GM19328 (cell line): ENCODE measurements around the gene CCDC88C.
"Not testable (repeated sequence)": the region's sequence is repeated elsewhere in the genome, so short reads cannot be mapped to it uniquely, and the experiment has no call there.

Source experiments
- ATAC-seq: cut with Tn5 transposase; IDR thresholded peaks from one replicate; pipeline ENCODE4 v1.9.1; 2021; ENCODE audit warnings: mild to moderate bottlenecking, moderate library complexity; ENCODE audit not compliant: unreplicated experiment

The CCDC88C gene, protein sequence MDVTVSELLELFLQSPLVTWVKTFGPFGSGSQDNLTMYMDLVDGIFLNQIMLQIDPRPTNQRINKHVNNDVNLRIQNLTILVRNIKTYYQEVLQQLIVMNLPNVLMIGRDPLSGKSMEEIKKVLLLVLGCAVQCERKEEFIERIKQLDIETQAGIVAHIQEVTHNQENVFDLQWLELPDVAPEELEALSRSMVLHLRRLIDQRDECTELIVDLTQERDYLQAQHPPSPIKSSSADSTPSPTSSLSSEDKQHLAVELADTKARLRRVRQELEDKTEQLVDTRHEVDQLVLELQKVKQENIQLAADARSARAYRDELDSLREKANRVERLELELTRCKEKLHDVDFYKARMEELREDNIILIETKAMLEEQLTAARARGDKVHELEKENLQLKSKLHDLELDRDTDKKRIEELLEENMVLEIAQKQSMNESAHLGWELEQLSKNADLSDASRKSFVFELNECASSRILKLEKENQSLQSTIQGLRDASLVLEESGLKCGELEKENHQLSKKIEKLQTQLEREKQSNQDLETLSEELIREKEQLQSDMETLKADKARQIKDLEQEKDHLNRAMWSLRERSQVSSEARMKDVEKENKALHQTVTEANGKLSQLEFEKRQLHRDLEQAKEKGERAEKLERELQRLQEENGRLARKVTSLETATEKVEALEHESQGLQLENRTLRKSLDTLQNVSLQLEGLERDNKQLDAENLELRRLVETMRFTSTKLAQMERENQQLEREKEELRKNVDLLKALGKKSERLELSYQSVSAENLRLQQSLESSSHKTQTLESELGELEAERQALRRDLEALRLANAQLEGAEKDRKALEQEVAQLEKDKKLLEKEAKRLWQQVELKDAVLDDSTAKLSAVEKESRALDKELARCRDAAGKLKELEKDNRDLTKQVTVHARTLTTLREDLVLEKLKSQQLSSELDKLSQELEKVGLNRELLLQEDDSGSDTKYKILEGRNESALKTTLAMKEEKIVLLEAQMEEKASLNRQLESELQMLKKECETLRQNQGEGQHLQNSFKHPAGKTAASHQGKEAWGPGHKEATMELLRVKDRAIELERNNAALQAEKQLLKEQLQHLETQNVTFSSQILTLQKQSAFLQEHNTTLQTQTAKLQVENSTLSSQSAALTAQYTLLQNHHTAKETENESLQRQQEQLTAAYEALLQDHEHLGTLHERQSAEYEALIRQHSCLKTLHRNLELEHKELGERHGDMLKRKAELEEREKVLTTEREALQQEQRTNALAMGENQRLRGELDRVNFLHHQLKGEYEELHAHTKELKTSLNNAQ (N-terminal part only)

DNA sequence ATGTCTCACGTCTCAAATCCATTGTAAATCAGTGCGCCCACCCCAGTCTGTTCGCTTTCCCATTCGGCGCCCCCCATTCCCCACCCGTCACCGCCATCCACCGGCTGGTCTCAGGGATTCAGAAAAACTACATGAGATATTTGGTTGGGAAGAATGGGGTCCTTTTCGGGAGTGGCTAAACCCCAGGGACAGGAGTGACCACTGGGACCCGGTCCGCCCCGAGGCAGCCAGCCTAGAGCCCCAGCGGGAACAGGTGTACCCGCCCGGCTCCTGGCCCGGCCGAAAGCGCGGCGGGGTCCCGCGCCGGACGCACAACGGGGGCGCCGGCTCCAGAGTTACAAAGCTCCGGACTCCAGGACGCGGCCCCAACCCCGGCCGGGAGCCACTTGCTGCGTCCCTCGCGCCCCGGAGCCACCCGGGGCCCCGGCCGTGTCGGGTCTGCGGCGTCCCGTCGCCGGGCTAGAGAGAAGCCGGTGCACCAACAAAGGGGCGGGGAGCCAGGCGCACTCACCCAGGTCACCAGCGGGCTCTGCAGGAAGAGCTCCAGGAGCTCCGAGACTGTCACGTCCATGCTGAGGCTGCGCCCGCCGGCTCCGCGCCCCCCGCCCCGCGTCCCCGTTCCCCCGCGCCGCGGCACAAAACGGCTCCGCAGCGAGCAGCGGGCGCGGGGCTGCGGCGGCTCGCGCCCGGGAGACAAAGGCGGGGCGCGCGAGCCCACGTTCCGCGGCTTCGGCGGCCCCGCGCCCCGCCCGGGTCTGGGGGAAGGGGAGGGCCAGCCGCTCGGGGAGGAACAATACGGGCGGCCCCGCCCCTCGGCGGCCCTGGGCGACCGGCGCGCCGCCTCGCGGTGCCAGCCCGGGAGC, at the start of gene CCDC88C:
Gene CCDC88C, minus strand, starts transcription at position 701 of the 863 bp plus-strand sequence. Its CDS starts 130 bp downstream, at position 571.
- ATAC-seq = peak; percentile 60

DNA sequence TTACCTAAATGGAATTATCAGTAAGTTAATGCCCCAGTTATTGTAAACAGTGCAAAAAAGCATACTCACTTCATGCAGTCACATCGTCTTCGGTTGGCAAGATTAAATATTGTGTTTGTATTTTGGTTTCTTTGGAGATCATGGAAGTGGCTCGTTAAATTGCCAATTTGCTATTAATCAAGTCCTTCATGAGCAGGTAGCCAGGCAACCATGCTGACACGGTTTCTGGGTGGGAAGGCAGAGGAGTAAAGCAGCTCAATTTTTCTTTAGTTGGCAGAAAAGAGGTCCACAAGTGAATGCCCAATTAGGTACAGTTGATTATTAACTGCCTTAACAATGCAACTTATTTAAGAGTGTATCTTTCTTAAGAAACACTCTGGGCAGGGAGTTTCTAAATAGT, 48.6 kb upstream of the CCDC88C start:
- no peak for ATAC-seq

DNA sequence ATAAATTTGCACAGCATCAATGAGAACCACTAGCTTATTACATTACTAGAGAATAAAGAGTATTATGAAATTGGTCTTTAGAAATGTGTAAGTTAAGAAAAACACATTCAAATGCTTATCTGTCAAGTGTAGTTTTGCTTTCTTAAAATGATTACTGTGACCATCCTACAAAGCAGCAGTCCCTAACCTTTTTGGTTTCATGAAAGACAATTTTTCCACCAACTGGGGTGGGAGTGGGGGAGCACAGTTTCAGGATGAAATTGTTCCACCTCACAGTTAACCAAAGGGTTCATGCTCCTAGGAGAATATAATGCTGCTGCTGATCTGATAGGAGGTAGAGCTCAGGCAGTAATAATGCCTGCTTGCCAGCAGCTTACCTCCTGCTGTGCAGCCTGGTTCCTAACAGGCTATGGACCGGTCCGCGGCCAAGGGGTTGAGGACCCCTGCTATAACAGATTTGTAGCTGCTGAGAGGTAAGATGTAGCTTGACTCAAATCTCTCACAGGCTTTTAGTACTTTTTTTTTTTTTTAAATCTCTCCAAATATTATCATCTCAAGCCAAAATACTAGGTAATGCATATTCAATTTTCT, 47.1 kb upstream of the CCDC88C start:
- ATAC-seq = no peak

DNA sequence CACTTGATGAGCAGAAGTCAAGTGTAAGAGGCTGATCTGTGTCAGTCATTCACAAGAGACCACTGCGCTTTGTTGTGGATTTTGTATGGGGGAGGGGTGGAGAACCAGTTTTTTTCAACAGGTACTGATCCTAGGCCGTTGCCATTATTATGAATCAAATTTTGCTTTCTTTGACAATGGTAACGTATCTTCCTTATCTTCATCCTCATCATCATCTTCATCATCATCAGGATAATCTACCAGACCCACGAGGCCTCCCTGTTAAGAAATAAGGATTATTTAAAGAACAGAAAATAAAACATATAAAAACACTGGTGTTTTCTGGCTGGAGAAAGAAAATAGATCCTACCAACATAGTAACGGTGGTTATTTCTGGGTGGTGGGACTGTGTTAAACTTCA, 41.0 kb upstream of the CCDC88C start:
- no peak for ATAC-seq

DNA sequence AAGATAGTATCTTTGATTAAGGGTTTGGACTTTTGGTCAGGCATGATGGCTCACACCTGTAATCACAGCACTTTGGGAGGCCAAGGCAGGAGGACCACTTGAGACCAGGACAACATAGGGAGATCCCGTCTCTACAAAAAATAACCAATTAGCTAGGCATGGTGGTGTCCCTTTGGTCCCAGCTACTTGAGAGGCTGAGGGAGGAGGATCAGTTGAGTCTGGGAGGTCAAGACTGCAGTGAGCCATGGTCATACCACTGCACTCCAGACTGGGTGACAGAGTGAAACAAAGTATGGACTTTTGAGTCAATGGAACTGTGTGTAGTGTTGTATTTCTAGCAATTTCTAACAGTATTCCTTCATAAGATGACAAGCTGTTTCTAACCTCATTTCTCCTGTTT, 38.7 kb upstream of the CCDC88C start:
- no peak for ATAC-seq

DNA sequence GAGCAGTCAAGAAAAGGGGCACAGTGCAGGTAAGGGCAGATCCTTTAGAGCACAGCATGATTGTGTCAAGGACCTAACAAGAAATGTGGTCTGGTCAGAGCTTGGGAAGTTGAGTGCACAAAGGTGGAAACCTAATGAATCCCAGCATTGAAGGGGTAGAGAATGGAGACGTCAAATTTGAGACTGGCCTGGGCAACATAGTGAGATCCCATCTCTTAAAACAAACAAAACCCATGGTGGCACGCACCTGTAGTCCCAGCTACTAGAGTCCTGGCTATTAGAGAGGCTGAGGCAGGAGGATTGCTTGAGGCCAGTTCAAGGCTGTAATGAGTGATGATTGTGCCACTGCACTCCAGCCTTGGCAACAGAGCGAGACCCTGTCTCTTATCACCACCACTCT, 37.0 kb upstream of the CCDC88C start:
- no peak for ATAC-seq

DNA sequence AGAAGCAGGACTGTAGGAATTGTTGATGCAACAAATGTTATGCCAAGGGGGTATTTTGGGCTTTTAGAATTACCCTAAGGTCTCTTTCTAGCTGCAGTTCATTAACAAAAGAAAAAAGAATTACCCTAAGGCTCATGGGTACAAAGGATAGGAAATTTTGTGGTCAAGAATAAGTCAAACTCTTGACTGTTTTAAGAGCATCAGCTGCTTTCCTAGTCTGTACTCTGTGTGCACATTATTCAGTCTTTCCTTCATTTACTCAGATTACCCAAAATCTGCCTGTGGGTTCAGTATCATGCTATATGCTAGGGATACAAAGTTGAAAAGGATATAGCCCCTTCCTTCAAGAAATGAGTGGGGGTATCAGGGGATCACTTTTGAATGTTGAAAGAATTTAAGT, 36.5 kb upstream of the CCDC88C start:
- ATAC-seq = no peak

DNA sequence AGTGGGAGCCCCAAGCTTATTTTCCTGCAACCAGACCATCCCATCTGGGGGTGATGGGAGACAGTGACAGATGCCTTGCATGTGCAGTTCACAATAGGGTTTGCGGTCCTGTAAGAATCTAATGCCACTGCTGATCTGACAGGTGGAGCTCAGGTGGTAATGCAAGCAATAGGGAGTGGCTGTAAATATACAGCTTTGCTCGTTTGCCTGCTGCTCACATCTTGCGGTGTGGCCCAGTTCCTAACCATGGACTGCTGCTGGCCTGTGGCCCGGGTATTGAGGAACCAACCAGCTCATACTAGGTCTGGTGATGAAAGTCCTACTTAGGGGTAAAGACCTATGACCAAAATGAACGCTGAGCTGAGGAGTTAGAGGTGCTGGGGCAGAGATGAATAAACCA, 36.1 kb upstream of the CCDC88C start:
- ATAC-seq = no peak

DNA sequence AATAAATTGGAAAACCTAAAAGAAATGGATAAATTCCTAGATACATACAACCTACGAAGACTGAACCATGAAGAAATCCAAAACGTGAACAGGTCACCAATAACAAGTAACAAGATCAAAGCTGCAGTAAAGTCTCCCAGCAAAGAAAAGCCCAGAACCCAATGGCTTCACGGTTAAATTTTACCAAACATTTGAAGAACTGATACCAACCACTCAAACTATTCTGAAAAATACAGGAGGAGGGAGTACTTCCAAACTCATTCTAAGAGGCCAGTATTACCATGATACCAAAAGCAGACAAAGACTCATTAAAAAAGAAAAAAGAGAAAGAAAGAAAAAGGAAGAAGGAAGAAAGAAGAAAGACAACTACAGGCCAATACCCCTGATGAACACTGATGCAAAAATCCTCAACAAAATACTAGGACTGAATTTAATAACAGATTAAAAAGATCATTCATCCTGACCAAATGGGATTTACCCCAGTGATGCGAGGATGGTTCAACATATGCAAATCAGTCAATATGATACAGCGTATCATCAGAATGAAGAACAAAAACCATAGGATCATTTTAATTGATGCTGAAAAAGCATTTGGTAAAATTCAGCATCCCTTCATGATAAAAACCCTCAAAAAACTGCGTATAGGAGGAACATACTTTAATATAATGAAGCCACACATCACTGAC, 26.9 kb upstream of the CCDC88C start:
- ATAC-seq = no peak

DNA sequence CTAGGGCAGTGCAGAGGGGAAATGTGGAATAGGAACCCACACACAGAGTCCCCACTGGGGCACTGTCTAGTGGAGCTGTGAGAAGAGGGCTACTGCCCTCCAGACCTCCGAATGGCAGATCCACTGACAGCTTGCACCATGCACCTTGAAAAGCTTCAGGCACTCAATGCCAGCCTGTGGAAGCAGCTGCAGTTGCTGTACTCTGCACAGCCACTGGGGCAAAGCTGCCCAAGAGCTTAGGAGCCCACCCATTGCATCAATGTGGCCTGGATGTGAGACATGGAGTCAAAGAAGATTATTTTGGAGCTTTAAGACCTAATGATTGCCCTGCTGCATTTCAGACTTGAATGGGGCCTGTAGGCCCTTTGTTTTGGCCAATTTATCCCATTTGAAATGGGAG, 21.7 kb upstream of the CCDC88C start:
- ATAC-seq = no peak

DNA sequence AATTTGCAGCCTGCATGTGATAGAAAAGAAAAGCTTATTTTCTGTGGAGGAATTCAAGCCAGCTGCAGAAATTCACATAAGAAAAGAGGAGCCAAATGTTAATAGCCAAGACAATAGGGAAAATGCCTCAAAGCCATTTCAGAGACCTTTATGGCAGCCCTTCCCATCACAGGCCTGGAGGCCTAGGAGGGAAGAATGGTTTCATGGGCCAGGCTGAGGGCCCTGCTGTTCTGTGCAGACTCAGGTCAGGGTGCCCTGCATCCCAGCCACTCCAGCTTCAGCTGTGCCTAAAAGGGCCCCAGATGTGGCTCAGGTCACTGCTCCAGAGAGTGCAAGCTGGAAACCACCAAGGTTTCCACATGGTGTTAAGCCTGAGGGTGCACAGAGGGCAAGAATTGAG, 21.2 kb upstream of the CCDC88C start:
- ATAC-seq = no peak

DNA sequence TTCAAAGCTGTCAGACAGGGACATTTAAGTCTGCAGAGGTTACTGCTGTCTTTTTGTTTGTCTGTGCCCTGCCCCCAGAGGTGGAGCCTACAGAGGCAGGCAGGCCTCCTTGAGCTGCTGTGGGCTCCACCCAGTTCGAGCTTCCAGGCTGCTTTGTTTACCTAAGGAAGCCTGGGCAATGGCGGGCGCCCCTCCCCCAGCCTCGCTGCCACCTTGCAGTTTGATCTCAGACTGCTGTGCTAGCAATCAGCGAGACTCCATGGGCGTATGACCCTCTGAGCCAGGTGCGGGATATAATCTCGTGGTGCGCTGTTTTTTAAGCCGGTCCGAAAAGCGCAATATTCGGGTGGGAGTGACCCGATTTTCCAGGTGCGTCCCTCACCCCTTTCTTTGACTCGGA, 18.6 kb upstream of the CCDC88C start:
- ATAC-seq = not testable (repeated sequence)

DNA sequence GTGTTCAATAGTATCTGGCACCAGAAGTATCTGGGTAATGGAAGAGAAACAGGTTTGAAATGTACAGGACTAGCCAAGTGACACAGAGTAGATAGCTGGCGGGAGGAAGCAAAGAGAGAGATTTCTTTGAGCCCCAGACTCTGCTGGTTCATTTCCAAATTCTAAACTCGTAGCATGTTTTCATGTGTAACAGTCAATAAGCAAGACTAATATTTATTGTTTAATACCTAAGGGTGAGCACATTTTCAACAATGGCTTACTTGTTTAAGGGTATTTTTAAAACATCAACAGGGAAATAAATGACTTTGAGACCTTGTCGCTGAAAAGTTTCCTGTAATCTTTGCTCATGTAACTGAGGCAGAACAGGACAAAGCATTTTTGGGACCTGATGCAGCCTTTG, 11.8 kb upstream of the CCDC88C start:
- no peak for ATAC-seq

DNA sequence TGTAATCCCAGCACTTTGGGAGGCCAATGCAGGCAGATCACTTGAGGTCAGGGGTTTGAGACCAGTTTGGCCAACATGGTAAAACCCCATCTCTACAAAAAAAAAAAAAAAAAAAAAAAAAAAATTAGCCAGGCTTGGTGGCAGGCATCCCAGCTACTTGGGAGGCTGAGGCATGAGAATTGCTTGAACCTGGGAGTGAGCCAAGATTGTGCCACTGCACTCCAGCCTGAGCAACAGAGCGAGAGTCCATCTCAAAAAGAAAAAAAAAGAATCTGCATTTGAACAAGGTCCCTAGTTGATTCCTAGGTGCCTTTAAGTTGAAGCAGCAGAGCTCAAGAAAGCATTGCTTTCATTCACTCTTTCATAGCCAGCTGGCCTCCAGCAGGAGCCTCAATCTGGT, 11.3 kb upstream of the CCDC88C start:
- not testable (repeated sequence) for ATAC-seq

DNA sequence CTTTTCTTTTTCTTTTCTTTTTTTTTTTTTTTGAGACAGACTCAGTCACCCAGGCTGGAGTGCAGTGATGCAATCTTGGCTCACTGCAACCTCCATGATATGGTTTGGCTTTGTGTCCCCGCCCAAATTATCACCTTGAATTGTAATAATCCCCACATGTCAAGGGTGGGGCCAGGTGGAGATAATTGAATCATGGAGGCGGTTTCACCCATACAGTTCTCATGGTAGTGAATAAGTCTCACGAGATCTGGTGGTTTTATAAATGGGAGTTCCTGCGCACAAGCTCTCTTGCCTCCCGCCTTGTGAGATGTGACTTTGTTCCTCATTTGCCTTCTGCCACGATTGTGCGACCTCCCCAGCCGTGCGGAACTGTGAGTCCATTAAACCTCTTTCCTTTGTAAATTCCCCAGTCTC, 7.9 kb upstream of the CCDC88C start:
- not testable (repeated sequence) for ATAC-seq

DNA sequence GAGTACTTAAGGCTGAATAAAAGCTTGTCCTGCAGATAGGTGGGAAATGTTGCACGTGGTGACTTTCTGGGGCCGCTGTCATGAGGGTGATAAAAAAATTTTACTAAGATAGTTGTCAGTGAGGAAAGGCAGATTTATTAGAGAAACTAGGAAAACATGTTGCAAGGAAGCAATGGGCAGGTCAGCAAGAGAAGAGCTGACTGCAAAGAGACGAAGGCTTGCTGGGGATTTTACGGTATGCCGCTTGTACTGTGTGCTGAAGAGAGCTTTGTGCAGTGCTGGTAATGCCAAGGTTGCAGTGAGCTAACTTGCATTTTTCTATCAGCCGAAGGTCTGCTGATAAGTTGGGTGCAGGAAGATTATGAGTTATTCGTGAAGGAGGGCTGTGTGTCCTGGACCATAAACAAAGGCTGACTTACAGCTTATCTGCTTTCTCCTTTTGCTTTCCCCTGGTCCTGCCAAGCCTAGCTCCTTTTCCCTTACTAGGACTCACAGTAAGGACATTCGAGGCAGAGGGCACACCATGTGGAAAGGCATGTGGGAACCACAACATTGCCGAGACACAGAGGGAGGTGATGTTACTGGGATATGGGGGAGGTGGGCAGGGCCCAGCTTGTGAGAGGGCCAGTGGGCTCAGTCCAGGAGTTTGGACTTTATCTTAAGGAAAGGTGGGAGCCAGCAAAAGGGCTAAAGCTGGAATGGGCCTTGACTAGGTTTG, 7.4 kb upstream of the CCDC88C start:
- ATAC-seq = no peak

DNA sequence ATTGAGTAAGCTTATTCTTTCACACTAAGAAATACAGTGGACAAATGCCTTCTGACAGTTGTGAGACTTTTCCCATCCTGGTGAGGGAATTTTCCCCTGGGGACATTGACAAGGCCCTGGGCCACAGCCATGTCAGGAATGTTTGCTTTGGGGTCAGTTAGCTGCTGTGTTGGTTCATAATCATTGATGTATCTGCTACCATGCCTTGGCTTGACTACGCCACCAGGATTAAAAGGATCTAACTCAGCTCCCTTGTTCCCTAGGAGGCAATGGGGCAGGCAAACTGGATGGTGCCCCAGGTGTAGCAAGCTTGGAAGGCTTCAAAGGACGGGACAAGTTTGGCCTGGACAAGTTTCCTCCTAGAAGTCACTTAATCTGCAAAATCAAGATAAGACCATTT, 3.1 kb upstream of the CCDC88C start:
- no peak for ATAC-seq

DNA sequence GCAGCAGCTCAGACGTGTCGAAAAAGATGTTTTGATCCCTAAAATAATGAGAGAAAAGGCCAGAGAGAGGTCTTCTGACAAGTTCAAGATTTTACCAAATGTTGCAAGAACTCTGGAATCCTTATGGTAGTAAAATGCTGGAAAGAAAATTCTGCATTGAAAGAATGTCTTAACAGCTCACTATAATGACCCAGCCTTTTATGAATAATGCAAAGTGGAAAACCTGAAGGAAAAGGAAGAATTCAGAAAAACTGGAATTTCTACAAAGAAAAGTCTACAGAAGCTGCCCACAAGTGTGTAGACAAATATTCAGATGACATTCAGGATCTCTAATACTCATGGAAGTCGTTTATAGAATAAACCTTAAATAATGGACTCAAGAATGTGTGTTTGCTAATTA, 1.8 kb upstream of the CCDC88C start:
- ATAC-seq = no peak

DNA sequence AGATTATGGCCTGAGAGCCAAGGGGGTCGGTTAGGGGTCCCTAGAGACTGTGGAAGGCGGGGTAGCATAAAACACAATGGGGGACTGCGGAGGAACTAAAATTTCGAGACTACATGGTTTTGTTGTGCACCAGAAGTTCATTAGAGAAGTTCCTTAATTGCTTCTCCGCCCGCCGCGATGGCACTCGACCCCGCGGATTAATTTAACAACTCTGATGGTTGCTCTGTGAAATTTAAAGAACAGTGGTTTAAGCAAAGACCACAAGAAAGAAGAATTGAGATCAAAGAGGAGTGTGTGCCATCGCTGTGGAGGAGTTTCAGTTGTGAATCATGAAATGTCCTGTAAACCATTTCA, 1.4 kb upstream of the CCDC88C start:
- no peak for ATAC-seq
